Middle frontal gyrus (tissue), 1 donor: ENCODE results near the gene BMS1.
"Not testable (repeated sequence)": the region's sequence is repeated elsewhere in the genome, so short reads cannot be mapped to it uniquely, and the experiment has no call there.

Experiments
- DNase-seq: peaks from one replicate; pipeline ENCODE4 v3.0.0-alpha.2; 2015; ENCODE audit warnings: low spot score; ENCODE audit errors: extremely low spot score

BMS1 gene

GRCh38 chr10:42866115-42866995 lies 83.8 kb downstream of the BMS1 start:
- DNase-seq, result peak; percentile 77

GRCh38 chr10:42867571-42867970 lies 85.0 kb downstream of the BMS1 start:
- no peak for DNase-seq

- no peak for DNase-seq
These were observed 85.9 kb downstream of the BMS1 start for GRCh38 chr10:42868530-42868929.

GRCh38 chr10:42869977-42870350 lies 87.4 kb downstream of the BMS1 start:
- DNase-seq, result no peak

GRCh38 chr10:42871138-42871641 lies 88.6 kb downstream of the BMS1 start:
- not testable (repeated sequence) for DNase-seq

- DNase-seq, result no peak
These were observed 89.2 kb downstream of the BMS1 start for GRCh38 chr10:42871823-42872222.

- DNase-seq, result no peak
These were observed 90.4 kb downstream of the BMS1 start for GRCh38 chr10:42872865-42873435.

- no peak for DNase-seq
These were observed 92.3 kb downstream of the BMS1 start for GRCh38 chr10:42874713-42875387.

- no peak for DNase-seq
These were observed 92.8 kb downstream of the BMS1 start for GRCh38 chr10:42875388-42875755.

GRCh38 chr10:42875798-42876341 lies 93.3 kb downstream of the BMS1 start:
- DNase-seq, result no peak

- DNase-seq, result no peak
These were observed 93.9 kb downstream of the BMS1 start for GRCh38 chr10:42876476-42876875.

- no peak for DNase-seq
These were observed 94.3 kb downstream of the BMS1 start for GRCh38 chr10:42876945-42877344.

- no peak for DNase-seq
These were observed 95.0 kb downstream of the BMS1 start for GRCh38 chr10:42877496-42878030.

GRCh38 chr10:42878134-42878820 lies 95.7 kb downstream of the BMS1 start:
- DNase-seq, result no peak

GRCh38 chr10:42878821-42879195 lies 96.2 kb downstream of the BMS1 start:
- no peak for DNase-seq

GRCh38 chr10:42879380-42880254 lies 97.0 kb downstream of the BMS1 start:
- no peak for DNase-seq

- no peak for DNase-seq
These were observed 97.6 kb downstream of the BMS1 start for GRCh38 chr10:42880255-42880620.

- DNase-seq, result no peak
These were observed 100.0 kb downstream of the BMS1 start for GRCh38 chr10:42882597-42882996.
